ENCODE results near the gene TRIM28. TPM values are rescaled to one million over a fixed set of nuclear protein-coding genes. Genes with fewer than 3 reads are reported as not detected.

The TRIM28 gene
- total and polyA plus RNA-seq, 9 of the 15 experiments (the other 6 are each of a cell fraction or from before 2014, with no cell fraction given) = 12.1 to 797 (median 490) TPM

DNA sequence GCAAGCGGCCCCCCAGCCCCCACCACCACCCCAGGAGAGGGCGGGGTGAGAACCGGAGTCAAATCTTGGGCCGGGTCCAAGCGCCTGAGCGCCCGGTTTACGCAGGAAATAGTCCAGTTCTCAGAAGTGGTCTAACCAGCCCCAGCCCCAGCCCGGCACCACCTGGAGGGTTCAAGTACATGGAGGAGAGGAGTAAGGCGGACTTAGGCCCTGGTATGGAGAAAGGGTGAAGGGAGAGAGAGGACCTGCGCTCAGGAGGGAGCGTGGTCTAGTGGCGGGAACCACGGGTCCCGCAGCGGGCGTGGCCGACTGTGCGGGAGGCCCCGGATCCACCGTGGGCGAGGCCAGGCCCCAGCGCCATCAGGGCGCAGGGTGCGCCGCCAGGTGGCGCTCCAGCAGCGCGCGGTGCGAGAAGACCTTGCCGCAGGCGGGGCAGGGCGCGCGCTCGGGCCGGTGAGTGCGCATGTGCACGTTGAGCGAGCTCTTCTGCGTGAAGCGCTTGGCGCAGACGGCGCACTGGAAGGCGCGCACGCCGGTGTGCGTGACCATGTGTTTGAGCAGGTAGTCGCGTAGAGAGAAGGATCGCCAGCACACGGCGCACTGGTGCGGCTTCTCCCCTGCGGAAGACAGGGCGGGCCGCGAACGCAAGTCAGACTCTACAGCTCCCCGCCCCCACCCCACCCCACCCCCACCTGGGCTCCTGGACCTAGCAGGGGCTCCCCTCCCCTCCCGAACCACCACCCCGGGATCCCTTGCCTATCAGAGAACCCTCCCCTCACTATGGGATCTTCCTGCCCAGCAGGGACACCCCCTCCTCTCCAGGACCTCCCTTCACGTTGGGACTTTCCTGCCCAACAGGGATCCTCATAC, 29.9 kb upstream of the TRIM28 start (continued):
- TF ChIP-seq SRF (CRISPR knock-in tag; IDR thresholded peaks at IDR 0.05) (no peak), FOXA3 (CRISPR knock-in tag; conservative IDR thresholded peaks at IDR 0.05 in 1 of 2, IDR thresholded peaks at IDR 0.05 in 1 of 2) (no peak), NFYB (IDR thresholded peaks at IDR 0.05; ENCODE audit: extremely low read depth, insufficient read length) (no peak), GTF2F1 (IDR thresholded peaks at IDR 0.05; ENCODE audit: low read depth, low read length) (no peak), CHD2 (IDR thresholded peaks at IDR 0.05; ENCODE audit: low read depth, low read length) (no peak), ZNF778 (CRISPR knock-in tag; IDR thresholded peaks at IDR 0.05) (no peak), RFX7 (CRISPR knock-in tag; IDR thresholded peaks at IDR 0.05) (no peak), ZFP30 (CRISPR knock-in tag; IDR thresholded peaks at IDR 0.05; ENCODE audit: borderline replicate concordance) (no peak), SIRT6 (IDR thresholded peaks at IDR 0.05; ENCODE audit: low read depth, low read length) (no peak), CBX1 (IDR thresholded peaks at IDR 0.05; ENCODE audit: low read depth) (peak; percentile 33; the same call in 1 of the 2 replicates)
- TF ChIP-seq, protein P1, sequence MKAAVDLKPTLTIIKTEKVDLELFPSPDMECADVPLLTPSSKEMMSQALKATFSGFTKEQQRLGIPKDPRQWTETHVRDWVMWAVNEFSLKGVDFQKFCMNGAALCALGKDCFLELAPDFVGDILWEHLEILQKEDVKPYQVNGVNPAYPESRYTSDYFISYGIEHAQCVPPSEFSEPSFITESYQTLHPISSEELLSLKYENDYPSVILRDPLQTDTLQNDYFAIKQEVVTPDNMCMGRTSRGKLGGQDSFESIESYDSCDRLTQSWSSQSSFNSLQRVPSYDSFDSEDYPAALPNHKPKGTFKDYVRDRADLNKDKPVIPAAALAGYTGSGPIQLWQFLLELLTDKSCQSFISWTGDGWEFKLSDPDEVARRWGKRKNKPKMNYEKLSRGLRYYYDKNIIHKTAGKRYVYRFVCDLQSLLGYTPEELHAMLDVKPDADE (conservative IDR thresholded peaks at IDR 0.05; ENCODE audit: control insufficient read depth, low read depth, low read length) = no peak
- TF ChIP-seq, protein P2, sequence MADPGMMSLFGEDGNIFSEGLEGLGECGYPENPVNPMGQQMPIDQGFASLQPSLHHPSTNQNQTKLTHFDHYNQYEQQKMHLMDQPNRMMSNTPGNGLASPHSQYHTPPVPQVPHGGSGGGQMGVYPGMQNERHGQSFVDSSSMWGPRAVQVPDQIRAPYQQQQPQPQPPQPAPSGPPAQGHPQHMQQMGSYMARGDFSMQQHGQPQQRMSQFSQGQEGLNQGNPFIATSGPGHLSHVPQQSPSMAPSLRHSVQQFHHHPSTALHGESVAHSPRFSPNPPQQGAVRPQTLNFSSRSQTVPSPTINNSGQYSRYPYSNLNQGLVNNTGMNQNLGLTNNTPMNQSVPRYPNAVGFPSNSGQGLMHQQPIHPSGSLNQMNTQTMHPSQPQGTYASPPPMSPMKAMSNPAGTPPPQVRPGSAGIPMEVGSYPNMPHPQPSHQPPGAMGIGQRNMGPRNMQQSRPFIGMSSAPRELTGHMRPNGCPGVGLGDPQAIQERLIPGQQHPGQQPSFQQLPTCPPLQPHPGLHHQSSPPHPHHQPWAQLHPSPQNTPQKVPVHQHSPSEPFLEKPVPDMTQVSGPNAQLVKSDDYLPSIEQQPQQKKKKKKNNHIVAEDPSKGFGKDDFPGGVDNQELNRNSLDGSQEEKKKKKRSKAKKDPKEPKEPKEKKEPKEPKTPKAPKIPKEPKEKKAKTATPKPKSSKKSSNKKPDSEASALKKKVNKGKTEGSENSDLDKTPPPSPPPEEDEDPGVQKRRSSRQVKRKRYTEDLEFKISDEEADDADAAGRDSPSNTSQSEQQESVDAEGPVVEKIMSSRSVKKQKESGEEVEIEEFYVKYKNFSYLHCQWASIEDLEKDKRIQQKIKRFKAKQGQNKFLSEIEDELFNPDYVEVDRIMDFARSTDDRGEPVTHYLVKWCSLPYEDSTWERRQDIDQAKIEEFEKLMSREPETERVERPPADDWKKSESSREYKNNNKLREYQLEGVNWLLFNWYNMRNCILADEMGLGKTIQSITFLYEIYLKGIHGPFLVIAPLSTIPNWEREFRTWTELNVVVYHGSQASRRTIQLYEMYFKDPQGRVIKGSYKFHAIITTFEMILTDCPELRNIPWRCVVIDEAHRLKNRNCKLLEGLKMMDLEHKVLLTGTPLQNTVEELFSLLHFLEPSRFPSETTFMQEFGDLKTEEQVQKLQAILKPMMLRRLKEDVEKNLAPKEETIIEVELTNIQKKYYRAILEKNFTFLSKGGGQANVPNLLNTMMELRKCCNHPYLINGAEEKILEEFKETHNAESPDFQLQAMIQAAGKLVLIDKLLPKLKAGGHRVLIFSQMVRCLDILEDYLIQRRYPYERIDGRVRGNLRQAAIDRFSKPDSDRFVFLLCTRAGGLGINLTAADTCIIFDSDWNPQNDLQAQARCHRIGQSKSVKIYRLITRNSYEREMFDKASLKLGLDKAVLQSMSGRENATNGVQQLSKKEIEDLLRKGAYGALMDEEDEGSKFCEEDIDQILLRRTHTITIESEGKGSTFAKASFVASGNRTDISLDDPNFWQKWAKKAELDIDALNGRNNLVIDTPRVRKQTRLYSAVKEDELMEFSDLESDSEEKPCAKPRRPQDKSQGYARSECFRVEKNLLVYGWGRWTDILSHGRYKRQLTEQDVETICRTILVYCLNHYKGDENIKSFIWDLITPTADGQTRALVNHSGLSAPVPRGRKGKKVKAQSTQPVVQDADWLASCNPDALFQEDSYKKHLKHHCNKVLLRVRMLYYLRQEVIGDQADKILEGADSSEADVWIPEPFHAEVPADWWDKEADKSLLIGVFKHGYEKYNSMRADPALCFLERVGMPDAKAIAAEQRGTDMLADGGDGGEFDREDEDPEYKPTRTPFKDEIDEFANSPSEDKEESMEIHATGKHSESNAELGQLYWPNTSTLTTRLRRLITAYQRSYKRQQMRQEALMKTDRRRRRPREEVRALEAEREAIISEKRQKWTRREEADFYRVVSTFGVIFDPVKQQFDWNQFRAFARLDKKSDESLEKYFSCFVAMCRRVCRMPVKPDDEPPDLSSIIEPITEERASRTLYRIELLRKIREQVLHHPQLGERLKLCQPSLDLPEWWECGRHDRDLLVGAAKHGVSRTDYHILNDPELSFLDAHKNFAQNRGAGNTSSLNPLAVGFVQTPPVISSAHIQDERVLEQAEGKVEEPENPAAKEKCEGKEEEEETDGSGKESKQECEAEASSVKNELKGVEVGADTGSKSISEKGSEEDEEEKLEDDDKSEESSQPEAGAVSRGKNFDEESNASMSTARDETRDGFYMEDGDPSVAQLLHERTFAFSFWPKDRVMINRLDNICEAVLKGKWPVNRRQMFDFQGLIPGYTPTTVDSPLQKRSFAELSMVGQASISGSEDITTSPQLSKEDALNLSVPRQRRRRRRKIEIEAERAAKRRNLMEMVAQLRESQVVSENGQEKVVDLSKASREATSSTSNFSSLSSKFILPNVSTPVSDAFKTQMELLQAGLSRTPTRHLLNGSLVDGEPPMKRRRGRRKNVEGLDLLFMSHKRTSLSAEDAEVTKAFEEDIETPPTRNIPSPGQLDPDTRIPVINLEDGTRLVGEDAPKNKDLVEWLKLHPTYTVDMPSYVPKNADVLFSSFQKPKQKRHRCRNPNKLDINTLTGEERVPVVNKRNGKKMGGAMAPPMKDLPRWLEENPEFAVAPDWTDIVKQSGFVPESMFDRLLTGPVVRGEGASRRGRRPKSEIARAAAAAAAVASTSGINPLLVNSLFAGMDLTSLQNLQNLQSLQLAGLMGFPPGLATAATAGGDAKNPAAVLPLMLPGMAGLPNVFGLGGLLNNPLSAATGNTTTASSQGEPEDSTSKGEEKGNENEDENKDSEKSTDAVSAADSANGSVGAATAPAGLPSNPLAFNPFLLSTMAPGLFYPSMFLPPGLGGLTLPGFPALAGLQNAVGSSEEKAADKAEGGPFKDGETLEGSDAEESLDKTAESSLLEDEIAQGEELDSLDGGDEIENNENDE (IDR thresholded peaks at IDR 0.05; ENCODE audit: low read depth, low read length) = no peak

All from K562 (cell line).